ENCODE measurements around the gene DBH.

DBH gene

GRCh38 chr9:133616643-133617405 is 19.3 kb upstream of the DBH start:
- no peak overlapping the region for H3K9ac ChIP-seq (ENCODE audit: low read length)
- H3K36me3 ChIP-seq (ENCODE audit: low read length) = no peaks in the 10 kb centered on the region
- no peaks in the 10 kb centered on the region for H3K27me3 ChIP-seq (ENCODE audit: low read length)
- H3K9me2 ChIP-seq (replicated peaks; ENCODE audit: insufficient read depth, low read length) = no peaks in the 10 kb centered on the region
- no peaks in the 10 kb centered on the region for H3K79me2 ChIP-seq (ENCODE audit: insufficient read depth, low read length)
- H3K27ac ChIP-seq (ENCODE audit: low read depth, low read length) = no peak overlapping the region
- no peak for TF ChIP-seq EZH2phosphoT487 (conservative IDR thresholded peaks at IDR 0.05; ENCODE audit: low read length)
- no peak for TF ChIP-seq CTCF (IDR thresholded peaks at IDR 0.05; ENCODE audit: insufficient read depth, low read length, poor library complexity, severe bottlenecking)
- H3K4me2 ChIP-seq (ENCODE audit: low read depth, low read length, poor library complexity, severe bottlenecking) = no peak overlapping the region
- no peaks in the 10 kb centered on the region for H3F3A ChIP-seq (ENCODE audit: insufficient read depth)
- no peaks in the 10 kb centered on the region for H3K9me3 ChIP-seq (ENCODE audit: insufficient read depth, low read length)
- H2AFZ ChIP-seq (ENCODE audit: low read depth, low read length, severe bottlenecking) = no peak overlapping the region
- no peak overlapping the region for H3K4me3 ChIP-seq (ENCODE audit: insufficient read depth, low read length, poor library complexity, severe bottlenecking)
- no peaks in the 10 kb centered on the region for H4K20me1 ChIP-seq (ENCODE audit: low read depth, low read length)

DNA sequence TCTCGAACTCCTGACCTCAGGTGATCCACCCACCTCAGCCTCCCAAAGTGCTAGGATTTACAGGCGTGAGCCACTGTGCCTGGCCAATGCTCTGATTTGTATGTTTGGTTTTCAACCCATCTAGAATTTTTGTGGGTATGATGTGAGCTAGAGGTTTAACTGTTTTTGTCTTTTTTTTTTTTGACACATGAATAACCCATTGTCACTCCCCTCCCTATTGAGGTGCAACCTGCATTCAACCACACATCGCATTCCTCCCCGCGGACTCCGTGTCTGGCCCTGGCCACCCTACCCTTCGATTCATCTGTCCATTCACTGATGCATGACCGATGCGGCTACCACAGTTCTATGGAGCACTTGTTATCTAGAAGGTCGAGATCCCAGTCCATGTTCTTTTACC is 17.4 kb upstream of the DBH start:
- Histone ChIP-seq H4K20me1 (ENCODE audit: low read depth, low read length) (no peaks in the 10 kb centered on the region), H3K27me3 (ENCODE audit: low read length) (no peaks in the 10 kb centered on the region), H3K36me3 (ENCODE audit: low read length) (no peaks in the 10 kb centered on the region), H3F3A (ENCODE audit: insufficient read depth) (no peaks in the 10 kb centered on the region), H3K9me2 (replicated peaks; ENCODE audit: insufficient read depth, low read length) (no peaks in the 10 kb centered on the region), H3K4me2 (ENCODE audit: low read depth, low read length, poor library complexity, severe bottlenecking) (no peak overlapping the region), H3K79me2 (ENCODE audit: insufficient read depth, low read length) (no peaks in the 10 kb centered on the region), H3K9me3 (ENCODE audit: insufficient read depth, low read length) (no peaks in the 10 kb centered on the region), H3K9ac (ENCODE audit: low read length) (no peak overlapping the region), H2AFZ (ENCODE audit: low read depth, low read length, severe bottlenecking) (no peak overlapping the region), H3K27ac (ENCODE audit: low read depth, low read length) (no peak overlapping the region), H3K4me3 (ENCODE audit: insufficient read depth, low read length, poor library complexity, severe bottlenecking) (no peak overlapping the region)
- no peak for TF ChIP-seq EZH2phosphoT487 (conservative IDR thresholded peaks at IDR 0.05; ENCODE audit: low read length)
- TF ChIP-seq CTCF (IDR thresholded peaks at IDR 0.05; ENCODE audit: insufficient read depth, low read length, poor library complexity, severe bottlenecking) = no peak

GRCh38 chr9:133619791-133620190 is 16.4 kb upstream of the DBH start:
- H3K4me2 ChIP-seq (ENCODE audit: low read depth, low read length, poor library complexity, severe bottlenecking) = no peak overlapping the region
- H3K9me2 ChIP-seq (replicated peaks; ENCODE audit: insufficient read depth, low read length) = no peaks in the 10 kb centered on the region
- H3K79me2 ChIP-seq (ENCODE audit: insufficient read depth, low read length) = no peaks in the 10 kb centered on the region
- H3K9me3 ChIP-seq (ENCODE audit: insufficient read depth, low read length) = no peaks in the 10 kb centered on the region
- H2AFZ ChIP-seq (ENCODE audit: low read depth, low read length, severe bottlenecking) = no peak overlapping the region
- no peaks in the 10 kb centered on the region for H3F3A ChIP-seq (ENCODE audit: insufficient read depth)
- H3K27me3 ChIP-seq (ENCODE audit: low read length) = no peaks in the 10 kb centered on the region
- no peak overlapping the region for H3K4me3 ChIP-seq (ENCODE audit: insufficient read depth, low read length, poor library complexity, severe bottlenecking)
- no peaks in the 10 kb centered on the region for H4K20me1 ChIP-seq (ENCODE audit: low read depth, low read length)
- H3K9ac ChIP-seq (ENCODE audit: low read length) = no peak overlapping the region
- TF ChIP-seq CTCF (IDR thresholded peaks at IDR 0.05; ENCODE audit: insufficient read depth, low read length, poor library complexity, severe bottlenecking) = no peak
- TF ChIP-seq EZH2phosphoT487 (conservative IDR thresholded peaks at IDR 0.05; ENCODE audit: low read length) = no peak
- H3K36me3 ChIP-seq (ENCODE audit: low read length) = no peaks in the 10 kb centered on the region
- no peak overlapping the region for H3K27ac ChIP-seq (ENCODE audit: low read depth, low read length)
